GM23338 (cell line): Measurements from ENCODE around the gene DNAH11. TPM values are rescaled to one million over a fixed set of nuclear protein-coding genes. Genes with fewer than 3 reads are reported as not detected.

Experiments
- ATAC-seq: fragments of 200-7000 bp; cut with Tn5 transposase; 3 replicates; pipeline ENCODE4 v1.9.1; 2020
- DNase-seq: peaks from one replicate; pipeline ENCODE4 v3.0.0-alpha.2; 2015; ENCODE audit warnings: low spot score
- H2AFZ ChIP-seq: fragments of 200-600 bp; sonication (generic); 2 replicates; pipeline ENCODE4 v1.8.0; 2016; ENCODE audit warnings: antibody characterized with exemption, mild to moderate bottlenecking, moderate library complexity
- H3F3A ChIP-seq: fragments of 200-600 bp; sonication (generic); replicated peaks from 2 replicates; pipeline ENCODE4 v1.8.0; 2017; ENCODE audit warnings: antibody characterized with exemption, mixed run types, low read depth
- H3K27ac ChIP-seq: fragments of 200-600 bp; sonication (generic); 2 replicates; pipeline ENCODE4 v1.6.1; 2016; ENCODE audit warnings: low read depth
- H3K27me3 ChIP-seq: fragments of 200-600 bp; sonication (generic); 2 replicates; pipeline ENCODE4 v1.8.0; 2016; ENCODE audit warnings: mild to moderate bottlenecking, mixed run types, moderate library complexity; ENCODE audit not compliant: insufficient read depth
- H3K36me3 ChIP-seq: fragments of 200-600 bp; sonication (generic); 2 replicates; pipeline ENCODE4 v1.8.0; 2016; ENCODE audit warnings: mild to moderate bottlenecking; ENCODE audit not compliant: insufficient read depth
- H3K4me1 ChIP-seq: fragments of 200-600 bp; sonication (generic); 2 replicates; pipeline ENCODE4 v1.8.0; 2016; ENCODE audit warnings: mild to moderate bottlenecking, moderate library complexity; ENCODE audit not compliant: insufficient read depth
- H3K4me2 ChIP-seq: fragments of 200-600 bp; sonication (generic); 2 replicates; pipeline ENCODE4 v1.7.1; 2017; ENCODE audit warnings: mixed run types
- H3K4me3 ChIP-seq: fragments of 200-600 bp; sonication (generic); 2 replicates; pipeline ENCODE4 v1.6.1; 2016; ENCODE audit warnings: mixed run types
- H3K79me2 ChIP-seq: fragments of 200-600 bp; sonication (generic); replicated peaks from 2 replicates; pipeline ENCODE4 v1.8.0; 2017; ENCODE audit warnings: mild to moderate bottlenecking; ENCODE audit not compliant: insufficient read depth
- H3K9me2 ChIP-seq: fragments of 200-600 bp; sonication (generic); 2 replicates; pipeline ENCODE4 v1.8.0; 2017; ENCODE audit not compliant: insufficient read depth
- H4K20me1 ChIP-seq: fragments of 200-600 bp; sonication (generic); replicated peaks from 2 replicates; pipeline ENCODE4 v1.8.0; 2017; ENCODE audit warnings: mild to moderate bottlenecking; ENCODE audit not compliant: insufficient read depth
- H3K27ac Mint-ChIP-seq: 2 replicates; pipeline ENCODE4 v1.8.0; 2020; ENCODE audit warnings: inconsistent platforms, mild to moderate bottlenecking, moderate library complexity, mixed read lengths
- H3K27me3 Mint-ChIP-seq: 3 replicates; pipeline ENCODE4 v1.8.0; 2022; ENCODE audit warnings: low read depth, mild to moderate bottlenecking, moderate library complexity, mixed read lengths, inconsistent platforms; ENCODE audit not compliant: insufficient read depth, poor library complexity
- H3K36me3 Mint-ChIP-seq: 3 replicates; pipeline ENCODE4 v1.8.0; 2021; ENCODE audit warnings: low read depth, mild to moderate bottlenecking, inconsistent platforms, moderate library complexity, mixed read lengths
- H3K4me1 Mint-ChIP-seq: 3 replicates; pipeline ENCODE4 v1.8.0; 2020; ENCODE audit warnings: mild to moderate bottlenecking, inconsistent platforms, mixed read lengths
- H3K4me3 Mint-ChIP-seq: 3 replicates; pipeline ENCODE4 v1.8.0; 2021; ENCODE audit warnings: moderate library complexity, mild to moderate bottlenecking, inconsistent platforms, mixed read lengths
- H3K9me3 Mint-ChIP-seq: 3 replicates; pipeline ENCODE4 v1.8.0; 2020; ENCODE audit warnings: moderate library complexity, mild to moderate bottlenecking, inconsistent platforms, mixed read lengths
- CREB1 ChIP-seq: fragments of 250-450 bp; sonication (Bioruptor Pico); IDR thresholded peaks from 2 replicates; pipeline ENCODE4 v1.5.0; 2020; ENCODE audit warnings: low read depth, mild to moderate bottlenecking, moderate library complexity
- JUNB ChIP-seq: IDR thresholded peaks from one replicate; pipeline ENCODE4 v1.6.1; 2016; ENCODE audit warnings: antibody characterized with exemption; ENCODE audit not compliant: unreplicated experiment
- NANOG ChIP-seq: IDR thresholded peaks from 2 replicates; pipeline ENCODE4 v1.6.1; 2016; ENCODE audit warnings: antibody characterized with exemption, borderline replicate concordance
- polyA plus RNA-seq: library from polyadenylated mRNA; unstranded; fragments of >200 nt; fragmentation: Nextera tagmentation; extraction: Ambion mirVana; gene quantifications from 2 replicates; pipeline ENCODE4 v1.2.1, GENCODE V29; 2016
- total RNA-seq: library from RNA; depleted of rRNA; stranded (reverse); fragments of >200 nt; shearing (Covaris generic); gene quantifications from 2 replicates; pipeline ENCODE4 v1.2.3, GENCODE V29; 2014
- TF ChIP-seq, protein P1 (sequence below): IDR thresholded peaks from 2 replicates; pipeline ENCODE4 v1.6.1; 2016; ENCODE audit warnings: antibody characterized with exemption
- TF ChIP-seq, protein P2 (sequence below): fragments of 250-450 bp; sonication (Bioruptor Pico); IDR thresholded peaks from 2 replicates; pipeline ENCODE4 v1.5.0; 2020; ENCODE audit warnings: mild to moderate bottlenecking, moderate library complexity

DNAH11 gene
- total and polyA plus RNA-seq, 2 experiments from 2014 or later = 9.3 TPM

DNA sequence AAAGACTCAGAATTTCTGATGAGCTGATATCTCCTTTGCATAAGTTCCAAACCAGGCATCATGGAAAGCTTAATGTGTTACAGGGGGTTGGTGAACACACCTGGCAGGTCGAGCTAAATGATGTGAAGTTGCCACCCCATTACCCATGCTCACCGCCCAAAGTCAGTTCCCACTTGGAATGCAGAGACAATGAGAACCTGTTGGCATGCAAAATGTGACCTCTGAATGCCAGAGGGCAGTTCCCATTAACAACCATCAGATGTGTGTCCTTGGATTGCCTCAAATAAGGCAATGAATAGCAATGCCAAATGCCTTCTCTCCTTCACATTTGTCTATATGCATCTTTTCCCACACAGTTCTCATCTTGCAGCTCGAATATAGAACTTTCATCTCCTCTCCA, 212.1 kb downstream of the DNAH11 start:
- DNase-seq (peak; percentile 62), ATAC-seq (peak; percentile 86)
- no peak overlapping the region for H2AFZ ChIP-seq
- no peaks in the 10 kb centered on the region for H4K20me1 ChIP-seq
- no peaks in the 10 kb centered on the region for H3K27me3 ChIP-seq
- peak overlapping the region; percentile 15; the same call in 1 of the 2 replicates for H3K4me2 ChIP-seq
- no peaks in the 10 kb centered on the region for H3K79me2 ChIP-seq
- H3K4me3 ChIP-seq = no peak overlapping the region
- H3K36me3 ChIP-seq = no peaks in the 10 kb centered on the region
- H3F3A ChIP-seq = no peaks in the 10 kb centered on the region
- no peak overlapping the region for H3K4me3 Mint-ChIP-seq
- H3K4me1 Mint-ChIP-seq = peaks cover 25% of the 10 kb centered on the region
- H3K4me1 ChIP-seq = peaks cover 36% of the 10 kb centered on the region
- H3K27ac Mint-ChIP-seq = no peak overlapping the region
- TF ChIP-seq, protein P1, sequence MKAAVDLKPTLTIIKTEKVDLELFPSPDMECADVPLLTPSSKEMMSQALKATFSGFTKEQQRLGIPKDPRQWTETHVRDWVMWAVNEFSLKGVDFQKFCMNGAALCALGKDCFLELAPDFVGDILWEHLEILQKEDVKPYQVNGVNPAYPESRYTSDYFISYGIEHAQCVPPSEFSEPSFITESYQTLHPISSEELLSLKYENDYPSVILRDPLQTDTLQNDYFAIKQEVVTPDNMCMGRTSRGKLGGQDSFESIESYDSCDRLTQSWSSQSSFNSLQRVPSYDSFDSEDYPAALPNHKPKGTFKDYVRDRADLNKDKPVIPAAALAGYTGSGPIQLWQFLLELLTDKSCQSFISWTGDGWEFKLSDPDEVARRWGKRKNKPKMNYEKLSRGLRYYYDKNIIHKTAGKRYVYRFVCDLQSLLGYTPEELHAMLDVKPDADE = no peak
- TF ChIP-seq, protein P2, sequence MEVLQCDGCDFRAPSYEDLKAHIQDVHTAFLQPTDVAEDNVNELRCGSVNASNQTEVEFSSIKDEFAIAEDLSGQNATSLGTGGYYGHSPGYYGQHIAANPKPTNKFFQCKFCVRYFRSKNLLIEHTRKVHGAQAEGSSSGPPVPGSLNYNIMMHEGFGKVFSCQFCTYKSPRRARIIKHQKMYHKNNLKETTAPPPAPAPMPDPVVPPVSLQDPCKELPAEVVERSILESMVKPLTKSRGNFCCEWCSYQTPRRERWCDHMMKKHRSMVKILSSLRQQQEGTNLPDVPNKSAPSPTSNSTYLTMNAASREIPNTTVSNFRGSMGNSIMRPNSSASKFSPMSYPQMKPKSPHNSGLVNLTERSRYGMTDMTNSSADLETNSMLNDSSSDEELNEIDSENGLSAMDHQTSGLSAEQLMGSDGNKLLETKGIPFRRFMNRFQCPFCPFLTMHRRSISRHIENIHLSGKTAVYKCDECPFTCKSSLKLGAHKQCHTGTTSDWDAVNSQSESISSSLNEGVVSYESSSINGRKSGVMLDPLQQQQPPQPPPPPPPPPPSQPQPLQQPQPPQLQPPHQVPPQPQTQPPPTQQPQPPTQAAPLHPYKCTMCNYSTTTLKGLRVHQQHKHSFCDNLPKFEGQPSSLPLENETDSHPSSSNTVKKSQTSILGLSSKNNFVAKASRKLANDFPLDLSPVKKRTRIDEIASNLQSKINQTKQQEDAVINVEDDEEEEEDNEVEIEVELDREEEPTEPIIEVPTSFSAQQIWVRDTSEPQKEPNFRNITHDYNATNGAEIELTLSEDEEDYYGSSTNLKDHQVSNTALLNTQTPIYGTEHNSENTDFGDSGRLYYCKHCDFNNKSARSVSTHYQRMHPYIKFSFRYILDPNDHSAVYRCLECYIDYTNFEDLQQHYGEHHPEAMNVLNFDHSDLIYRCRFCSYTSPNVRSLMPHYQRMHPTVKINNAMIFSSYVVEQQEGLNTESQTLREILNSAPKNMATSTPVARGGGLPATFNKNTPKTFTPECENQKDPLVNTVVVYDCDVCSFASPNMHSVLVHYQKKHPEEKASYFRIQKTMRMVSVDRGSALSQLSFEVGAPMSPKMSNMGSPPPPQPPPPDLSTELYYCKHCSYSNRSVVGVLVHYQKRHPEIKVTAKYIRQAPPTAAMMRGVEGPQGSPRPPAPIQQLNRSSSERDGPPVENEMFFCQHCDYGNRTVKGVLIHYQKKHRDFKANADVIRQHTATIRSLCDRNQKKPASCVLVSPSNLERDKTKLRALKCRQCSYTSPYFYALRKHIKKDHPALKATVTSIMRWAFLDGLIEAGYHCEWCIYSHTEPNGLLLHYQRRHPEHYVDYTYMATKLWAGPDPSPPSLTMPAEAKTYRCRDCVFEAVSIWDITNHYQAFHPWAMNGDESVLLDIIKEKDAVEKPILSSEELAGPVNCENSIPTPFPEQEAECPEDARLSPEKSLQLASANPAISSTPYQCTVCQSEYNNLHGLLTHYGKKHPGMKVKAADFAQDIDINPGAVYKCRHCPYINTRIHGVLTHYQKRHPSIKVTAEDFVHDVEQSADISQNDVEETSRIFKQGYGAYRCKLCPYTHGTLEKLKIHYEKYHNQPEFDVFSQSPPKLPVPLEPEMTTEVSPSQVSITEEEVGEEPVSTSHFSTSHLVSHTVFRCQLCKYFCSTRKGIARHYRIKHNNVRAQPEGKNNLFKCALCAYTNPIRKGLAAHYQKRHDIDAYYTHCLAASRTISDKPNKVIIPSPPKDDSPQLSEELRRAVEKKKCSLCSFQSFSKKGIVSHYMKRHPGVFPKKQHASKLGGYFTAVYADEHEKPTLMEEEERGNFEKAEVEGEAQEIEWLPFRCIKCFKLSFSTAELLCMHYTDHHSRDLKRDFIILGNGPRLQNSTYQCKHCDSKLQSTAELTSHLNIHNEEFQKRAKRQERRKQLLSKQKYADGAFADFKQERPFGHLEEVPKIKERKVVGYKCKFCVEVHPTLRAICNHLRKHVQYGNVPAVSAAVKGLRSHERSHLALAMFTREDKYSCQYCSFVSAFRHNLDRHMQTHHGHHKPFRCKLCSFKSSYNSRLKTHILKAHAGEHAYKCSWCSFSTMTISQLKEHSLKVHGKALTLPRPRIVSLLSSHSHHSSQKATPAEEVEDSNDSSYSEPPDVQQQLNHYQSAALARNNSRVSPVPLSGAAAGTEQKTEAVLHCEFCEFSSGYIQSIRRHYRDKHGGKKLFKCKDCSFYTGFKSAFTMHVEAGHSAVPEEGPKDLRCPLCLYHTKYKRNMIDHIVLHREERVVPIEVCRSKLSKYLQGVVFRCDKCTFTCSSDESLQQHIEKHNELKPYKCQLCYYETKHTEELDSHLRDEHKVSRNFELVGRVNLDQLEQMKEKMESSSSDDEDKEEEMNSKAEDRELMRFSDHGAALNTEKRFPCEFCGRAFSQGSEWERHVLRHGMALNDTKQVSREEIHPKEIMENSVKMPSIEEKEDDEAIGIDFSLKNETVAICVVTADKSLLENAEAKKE (CRISPR knock-in tag) = peak; percentile 64; the same call in 1 of the 2 replicates
- TF ChIP-seq NANOG = 0 out of 2 replicates have a peak, but pooled peaks have one; percentile 16
- TF ChIP-seq CREB1 (CRISPR knock-in tag) = no peak
- TF ChIP-seq JUNB = no peak
- H3K36me3 Mint-ChIP-seq = no peaks in the 10 kb centered on the region
- no peaks in the 10 kb centered on the region for H3K9me3 Mint-ChIP-seq
- no peak overlapping the region for H3K27ac ChIP-seq
- H3K27me3 Mint-ChIP-seq = no peaks in the 10 kb centered on the region
- H3K9me2 ChIP-seq = no peaks in the 10 kb centered on the region
